Endothelial cell of umbilical vein (primary cell): Measurements from ENCODE around the gene MMP11. TPM values are rescaled to one million over a fixed set of nuclear protein-coding genes. Genes with fewer than 3 reads are reported as not detected.

ENCODE experiments used
- BruUV-seq: library from RNA; stranded (reverse); fragments of 400-500 nt; replicated peaks from 2 replicates; lab custom pipeline; 2021; lab: Mats Ljungman, UMichigan
- CTCF ChIA-PET: fragments of 300-600, 350-600 bp; sonication (Branson Sonifier 250); formaldehyde crosslinking; loops from one replicate; lab custom pipeline; 2021; ENCODE audit warnings: antibody characterized with exemption, inconsistent platforms; lab: Charles Lee
- POLR2A ChIA-PET: fragments of 300-600, 350-600 bp; sonication (Branson Sonifier 250); formaldehyde crosslinking; loops from one replicate; lab custom pipeline; 2021; ENCODE audit warnings: antibody characterized with exemption, inconsistent platforms; lab: Charles Lee
- DNase-seq: peaks from one replicate; pipeline ENCODE4 v3.0.0-alpha.2; 2011; ENCODE audit warnings: low read depth, low spot score
- FAIRE-seq: peaks from 2 replicates; lab custom pipeline; 2011; peaks lifted over from hg19 to GRCh38; lab: Jason Lieb, UNC
- H2AFZ ChIP-seq: 2 replicates; pipeline ENCODE4 v1.6.0; 2012; ENCODE audit warnings: low read depth, low read length, control low read depth, inconsistent platforms
- H3K27ac ChIP-seq: 2 replicates; pipeline ENCODE4 v1.5.1; 2011; ENCODE audit warnings: low read depth, mild to moderate bottlenecking, control low read depth, low read length, moderate library complexity; ENCODE audit not compliant: insufficient read depth
- H3K27me3 ChIP-seq, 2 experiments: 2 replicates each; pipeline versions ENCODE4 v1.6.0 to v1.6.1; 2011; ENCODE audit warnings: low read length in 2 of 2, mixed read lengths in 1 of 2; ENCODE audit not compliant: control insufficient read depth in 2 of 2, insufficient read depth in 2 of 2
- H3K36me3 ChIP-seq, 2 experiments: 2 replicates in 1 of 2; 3 replicates in 1 of 2; pipeline ENCODE4 v1.5.1; 2011; ENCODE audit warnings: low read length in 2 of 2, mild to moderate bottlenecking in 1 of 2, moderate library complexity in 1 of 2; ENCODE audit not compliant: control insufficient read depth in 2 of 2, insufficient read depth in 2 of 2; ENCODE audit errors: extremely low read depth in 1 of 2
- H3K4me1 ChIP-seq: 3 replicates; pipeline ENCODE4 v1.5.1; 2011; ENCODE audit warnings: mild to moderate bottlenecking, low read length; ENCODE audit not compliant: control insufficient read depth, insufficient read depth; ENCODE audit errors: extremely low read depth
- H3K4me2 ChIP-seq: 2 replicates; pipeline ENCODE4 v1.6.1; 2011; ENCODE audit warnings: low read length, control low read depth, mixed read lengths; ENCODE audit not compliant: insufficient read depth
- H3K4me3 ChIP-seq, 3 experiments: fragments of 200-600 bp in 1 of 3; sonication (generic), shearing (Covaris generic) in 1 of 3; replicated peaks in 1 of 3; 2 replicates each; pipeline ENCODE4 v1.5.1; 2011 to 2016; ENCODE audit warnings: control low read depth in 3 of 3, low read length in 3 of 3, mild to moderate bottlenecking in 2 of 3, inconsistent platforms in 1 of 3, low read depth in 1 of 3, moderate library complexity in 1 of 3; ENCODE audit not compliant: insufficient read depth in 1 of 3
- H3K79me2 ChIP-seq: 2 replicates; pipeline ENCODE4 v1.6.0; 2012; ENCODE audit warnings: low read length, inconsistent platforms; ENCODE audit not compliant: control insufficient read depth, insufficient read depth
- H3K9ac ChIP-seq: replicated peaks from 2 replicates; pipeline ENCODE3; 2011; ENCODE audit warnings: low read length, control low read depth; ENCODE audit not compliant: insufficient read depth; ENCODE audit errors: extremely low read depth
- H3K9me1 ChIP-seq: replicated peaks from 3 replicates; pipeline ENCODE4 v1.6.0; 2011; ENCODE audit warnings: mild to moderate bottlenecking, low read length; ENCODE audit not compliant: control insufficient read depth, insufficient read depth; ENCODE audit errors: extremely low read depth
- H3K9me3 ChIP-seq: replicated peaks from 2 replicates; pipeline ENCODE4 v1.5.1; 2012; ENCODE audit warnings: low read length, inconsistent platforms; ENCODE audit not compliant: control insufficient read depth, insufficient read depth
- H4K20me1 ChIP-seq: replicated peaks from 2 replicates; pipeline ENCODE3; 2011; ENCODE audit warnings: mild to moderate bottlenecking, low read length; ENCODE audit not compliant: control insufficient read depth, insufficient read depth; ENCODE audit errors: extremely low read depth
- EZH2 ChIP-seq: IDR thresholded peaks from 2 replicates; pipeline ENCODE4 v1.6.1; 2012; ENCODE audit warnings: borderline replicate concordance, low read depth, mild to moderate bottlenecking, moderate library complexity, low read length, inconsistent platforms; ENCODE audit not compliant: severe bottlenecking
- FOS ChIP-seq: IDR thresholded peaks from 2 replicates; pipeline ENCODE4 v1.6.1; 2011; ENCODE audit warnings: mild to moderate bottlenecking, low read length, moderate library complexity, borderline replicate concordance; ENCODE audit not compliant: insufficient read depth
- GATA2 ChIP-seq: IDR thresholded peaks from 2 replicates; pipeline ENCODE4 v1.7.0; 2011; ENCODE audit warnings: low read depth, mild to moderate bottlenecking, moderate library complexity, mixed read lengths, low read length; ENCODE audit not compliant: insufficient read length, insufficient read depth
- JUN ChIP-seq: IDR thresholded peaks from 2 replicates; pipeline ENCODE4 v1.6.1; 2011; ENCODE audit warnings: borderline replicate concordance, low read depth; ENCODE audit not compliant: insufficient read length, insufficient read depth
- MYC ChIP-seq: IDR thresholded peaks from one replicate; pipeline ENCODE4 v1.6.1; 2011; ENCODE audit warnings: mild to moderate bottlenecking, low read depth, low read length
- POLR2A ChIP-seq: IDR thresholded peaks from 2 replicates; pipeline ENCODE4 v1.6.1; 2012; ENCODE audit warnings: low read depth, mild to moderate bottlenecking, control low read depth, low read length
- POLR2AphosphoS5 ChIP-seq: IDR thresholded peaks from 2 replicates; pipeline ENCODE4 v1.6.1; 2012; ENCODE audit warnings: low read depth, mild to moderate bottlenecking, control low read depth, low read length, moderate library complexity; ENCODE audit not compliant: insufficient read depth
- dilution Hi-C: fragments of 300-500 bp; cut with MboI; formaldehyde crosslinking; loops from one replicate; pipeline ENCODE4 v1.15.0; 2019; ENCODE audit warnings: low sequenced_read_pairs; ENCODE audit not compliant: extremely low pct_ligation_motif_present
- intact Hi-C: fragments of 100-400 bp; cut with micrococcal nuclease; formaldehyde crosslinking; loops from one replicate; pipeline ENCODE4 v1.10.0; 2022
- polyA plus RNA-seq, 4 experiments: library from polyadenylated mRNA; depleted of rRNA in 3 of 4; stranded (reverse) in 3 of 4; unstranded in 1 of 4; fragments of >200 nt; gene quantifications; 2 replicates each; pipeline versions ENCODE4 v1.2.1 to v1.2.3, GENCODE V29; 2011 to 2012; ENCODE audit warnings: missing spikeins in 1 of 4
- total RNA-seq: library from RNA; stranded (reverse); gene quantifications from 2 replicates; pipeline ENCODE4 v1.2.3, GENCODE V29; 2021
- TF ChIP-seq, protein P1 (sequence below), 2 donors: IDR thresholded peaks; 1 replicate in 1 of 2; 2 replicates in 1 of 2; pipeline ENCODE4 v1.5.1; 2011; ENCODE audit warnings: low read length in 2 of 2, mild to moderate bottlenecking in 2 of 2, moderate library complexity in 2 of 2, control low read depth in 1 of 2, inconsistent platforms in 1 of 2, low read depth in 1 of 2; ENCODE audit not compliant: insufficient read depth in 1 of 2; ENCODE audit errors: extremely low read depth in 1 of 2
- TF ChIP-seq, protein P2 (sequence below): IDR thresholded peaks from 2 replicates; pipeline ENCODE4 v1.6.1; 2011; ENCODE audit not compliant: insufficient read depth, insufficient read length

Gene MMP11
- total and polyA plus RNA-seq, 2 donors (not counting 3 experiments of a cell fraction or from before 2014, with no cell fraction given) = 10.3 to 16.9 TPM

DNA sequence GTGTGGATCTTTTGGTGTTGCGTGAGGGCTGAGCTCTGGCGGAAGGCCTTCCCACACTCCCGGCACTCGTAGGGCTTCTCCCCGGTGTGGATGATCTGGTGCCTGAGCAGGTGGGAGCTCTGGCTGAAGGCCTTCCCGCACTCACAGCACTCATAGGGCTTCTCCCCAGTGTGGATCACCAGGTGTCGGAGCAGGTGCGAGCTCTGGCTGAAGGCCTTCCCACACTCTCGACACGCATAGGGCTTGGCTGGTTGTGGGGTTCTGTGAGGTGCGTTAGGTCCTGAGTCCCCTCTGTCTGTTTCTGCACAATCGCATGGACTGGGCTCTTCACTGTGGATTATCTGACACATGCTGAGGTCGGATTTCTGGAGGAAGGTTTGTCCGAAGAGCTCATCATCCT, 28.2 kb upstream of the MMP11 start:
- H2AFZ ChIP-seq = no peak overlapping the region
- no peaks in the 10 kb centered on the region for H3K27me3 ChIP-seq
- POLR2A ChIA-PET = no interaction called here
- H3K4me2 ChIP-seq = no peak overlapping the region
- no peak for TF ChIP-seq GATA2
- no peaks in the 10 kb centered on the region for H3K79me2 ChIP-seq
- CTCF ChIA-PET = interaction anchor here (1.2 to 2.0 kb wide), 2 partner anchors 9 to 105 kb away, joined by 3 to 5 read pairs; no protein-coding TSS in a partner anchor
- H3K4me3 ChIP-seq = no peak overlapping the region
- H3K36me3 ChIP-seq = peaks cover 5 to 23% of the 10 kb centered on the region in 2 experiments
- no peaks in the 10 kb centered on the region for H3K9me3 ChIP-seq
- dilution Hi-C loops (no loop called here), intact Hi-C loops (no loop called here)
- FAIRE-seq (no peak), DNase-seq (no peak)
- no TSS peak for BruUV-seq
- no peaks in the 10 kb centered on the region for H4K20me1 ChIP-seq
- no peak overlapping the region for H3K9ac ChIP-seq
- H3K27ac ChIP-seq = no peak overlapping the region
- no peaks in the 10 kb centered on the region for H3K4me1 ChIP-seq
- H3K9me1 ChIP-seq = no peaks in the 10 kb centered on the region

DNA sequence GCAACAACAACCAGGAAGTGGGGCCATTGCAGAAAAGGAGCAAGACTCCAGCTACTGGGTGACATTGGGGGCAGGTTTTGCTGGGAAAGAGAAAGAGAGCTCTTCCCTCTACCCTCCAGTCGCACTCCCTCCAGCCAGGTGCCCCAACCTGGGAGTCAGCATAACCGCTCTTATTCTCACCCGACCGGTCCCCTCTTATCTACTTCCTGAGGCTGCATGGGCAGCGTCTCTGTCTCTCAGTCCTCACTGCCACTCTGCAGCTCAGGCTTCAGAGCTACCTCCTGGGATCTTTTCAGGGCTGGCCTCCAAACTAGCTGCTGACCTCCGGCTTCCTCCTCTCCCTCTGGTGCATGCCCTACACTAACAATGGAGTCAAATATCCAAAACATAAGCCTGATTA, 26.9 kb upstream of the MMP11 start:
- Histone ChIP-seq H2AFZ (no peak overlapping the region), H3K4me2 (no peak overlapping the region), H3K27ac (no peak overlapping the region), H3K79me2 (no peaks in the 10 kb centered on the region), H3K9me1 (no peaks in the 10 kb centered on the region), H3K27me3 (no peaks in the 10 kb centered on the region), H3K9ac (no peak overlapping the region), H3K36me3 (peaks cover 5 to 23% of the 10 kb centered on the region in 2 experiments), H3K4me3 (no peak overlapping the region), H3K9me3 (no peaks in the 10 kb centered on the region), H4K20me1 (no peaks in the 10 kb centered on the region), H3K4me1 (peaks cover 10% of the 10 kb centered on the region)
- TF ChIP-seq POLR2A (no peak), JUN (no peak), POLR2AphosphoS5 (no peak), EZH2 (no peak), MYC (no peak), GATA2 (no peak), FOS (no peak)
- TF ChIP-seq, protein P1, sequence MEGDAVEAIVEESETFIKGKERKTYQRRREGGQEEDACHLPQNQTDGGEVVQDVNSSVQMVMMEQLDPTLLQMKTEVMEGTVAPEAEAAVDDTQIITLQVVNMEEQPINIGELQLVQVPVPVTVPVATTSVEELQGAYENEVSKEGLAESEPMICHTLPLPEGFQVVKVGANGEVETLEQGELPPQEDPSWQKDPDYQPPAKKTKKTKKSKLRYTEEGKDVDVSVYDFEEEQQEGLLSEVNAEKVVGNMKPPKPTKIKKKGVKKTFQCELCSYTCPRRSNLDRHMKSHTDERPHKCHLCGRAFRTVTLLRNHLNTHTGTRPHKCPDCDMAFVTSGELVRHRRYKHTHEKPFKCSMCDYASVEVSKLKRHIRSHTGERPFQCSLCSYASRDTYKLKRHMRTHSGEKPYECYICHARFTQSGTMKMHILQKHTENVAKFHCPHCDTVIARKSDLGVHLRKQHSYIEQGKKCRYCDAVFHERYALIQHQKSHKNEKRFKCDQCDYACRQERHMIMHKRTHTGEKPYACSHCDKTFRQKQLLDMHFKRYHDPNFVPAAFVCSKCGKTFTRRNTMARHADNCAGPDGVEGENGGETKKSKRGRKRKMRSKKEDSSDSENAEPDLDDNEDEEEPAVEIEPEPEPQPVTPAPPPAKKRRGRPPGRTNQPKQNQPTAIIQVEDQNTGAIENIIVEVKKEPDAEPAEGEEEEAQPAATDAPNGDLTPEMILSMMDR (IDR thresholded peaks at IDR 0.05; ENCODE audit: extremely low read depth in 1 of 2, insufficient read depth in 1 of 2, low read depth in 1 of 2, low read length in 2 of 2) = no peak
- TF ChIP-seq, protein P2, sequence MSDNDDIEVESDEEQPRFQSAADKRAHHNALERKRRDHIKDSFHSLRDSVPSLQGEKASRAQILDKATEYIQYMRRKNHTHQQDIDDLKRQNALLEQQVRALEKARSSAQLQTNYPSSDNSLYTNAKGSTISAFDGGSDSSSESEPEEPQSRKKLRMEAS = no peak
- no peak for DNase-seq
- FAIRE-seq = no peak
- ChIA-PET POLR2A (no interaction called here), CTCF (interaction anchor here (1.0 to 1.2 kb wide), 3 partner anchors 8 to 104 kb away, joined by 3 to 7 read pairs (median 4); no protein-coding TSS in a partner anchor)
- dilution Hi-C loops (no loop called here), intact Hi-C loops (no loop called here)
- BruUV-seq = no TSS peak
